NOMO-1 treated with DMSO at 0.1 percent for 48 hours (cell line): ENCODE data around the gene FBLIM1.

ENCODE experiments used
- DNase-seq: peaks from one replicate; lab custom pipeline; 2025; ENCODE audit not compliant: unreplicated experiment; lab: John Stamatoyannopoulos, UW

FBLIM1 gene

GRCh38 chr1:15765495-15766194 is 7.0 kb downstream of the FBLIM1 start:
- no peak for DNase-seq

DNA sequence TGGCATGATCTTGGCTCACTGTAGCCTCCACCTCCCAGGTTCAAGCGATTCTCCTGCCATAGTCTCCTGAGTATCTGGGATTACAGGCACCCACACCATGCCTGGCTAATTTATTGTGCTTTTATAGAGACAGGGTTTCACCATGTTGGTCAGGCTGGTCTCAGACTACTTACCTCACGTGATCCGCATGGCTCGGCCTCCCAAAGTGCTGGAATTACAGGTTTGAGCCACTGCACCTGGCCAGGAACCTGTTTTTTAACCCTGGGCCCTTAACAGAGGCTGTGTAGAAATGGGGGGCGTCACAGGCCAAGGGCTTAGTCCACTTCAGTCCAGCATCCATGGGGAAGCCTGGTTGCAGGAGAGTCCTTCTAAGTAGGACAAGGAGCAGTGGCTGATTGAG is 9.3 kb downstream of the FBLIM1 start:
- no peak for DNase-seq

GRCh38 chr1:15768388-15768787 is 9.8 kb downstream of the FBLIM1 start:
- DNase-seq: no peak

- no peak for DNase-seq
These were observed 11.8 kb downstream of the FBLIM1 start for GRCh38 chr1:15770313-15770962.

DNA sequence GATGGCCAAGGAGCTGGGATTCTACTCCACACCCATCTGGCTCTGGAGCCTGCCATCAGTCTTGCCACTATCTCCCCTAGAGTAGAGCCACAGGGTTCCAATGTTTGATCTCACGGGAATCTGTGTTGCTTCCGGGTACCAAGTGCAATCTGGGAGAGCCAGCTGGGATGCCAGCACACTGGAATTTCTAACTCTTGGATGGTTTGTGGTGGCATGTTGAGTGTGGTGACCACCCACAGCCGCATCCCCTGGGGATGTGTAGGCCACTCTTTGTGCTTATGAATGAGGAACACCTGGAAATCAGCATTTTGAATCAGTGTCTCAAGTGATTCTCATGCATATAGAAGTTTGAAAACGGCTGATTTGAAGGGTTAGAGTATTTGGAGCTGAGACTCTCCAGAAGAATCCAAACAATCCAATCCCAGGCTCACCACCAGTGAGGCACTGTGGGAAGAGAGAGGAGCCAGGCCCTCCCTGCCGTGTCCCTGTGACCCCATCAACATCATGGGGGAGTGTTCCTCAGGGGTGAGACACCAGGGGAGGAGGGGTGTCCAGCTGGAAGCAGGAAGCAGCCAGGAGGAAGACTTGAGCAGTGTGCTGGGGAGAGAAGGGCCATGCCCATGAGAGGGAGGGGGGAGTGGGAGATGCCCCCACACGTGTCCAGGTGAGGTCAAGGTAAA is 13.4 kb downstream of the FBLIM1 start:
- no peak for DNase-seq

DNA sequence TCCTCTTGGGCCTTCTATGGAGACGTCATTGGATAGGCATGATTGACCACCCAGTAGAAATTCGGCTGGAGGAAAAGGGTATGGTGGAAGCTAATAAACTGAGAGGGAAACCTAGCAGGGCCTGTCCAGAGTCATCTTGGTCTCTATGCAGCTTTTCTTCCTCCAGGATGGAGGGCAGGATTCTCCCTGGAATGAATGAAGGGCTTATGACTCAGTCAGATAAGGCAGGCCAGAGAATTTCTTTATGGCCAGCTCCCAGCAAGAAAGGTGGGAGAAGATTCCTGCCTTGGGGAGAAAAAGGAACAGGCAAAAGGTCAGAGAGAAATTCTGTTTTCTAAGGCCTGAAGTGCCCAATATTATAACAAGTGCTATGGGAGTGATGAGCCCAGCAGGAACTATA is 17.1 kb downstream of the FBLIM1 start:
- no peak for DNase-seq

DNA sequence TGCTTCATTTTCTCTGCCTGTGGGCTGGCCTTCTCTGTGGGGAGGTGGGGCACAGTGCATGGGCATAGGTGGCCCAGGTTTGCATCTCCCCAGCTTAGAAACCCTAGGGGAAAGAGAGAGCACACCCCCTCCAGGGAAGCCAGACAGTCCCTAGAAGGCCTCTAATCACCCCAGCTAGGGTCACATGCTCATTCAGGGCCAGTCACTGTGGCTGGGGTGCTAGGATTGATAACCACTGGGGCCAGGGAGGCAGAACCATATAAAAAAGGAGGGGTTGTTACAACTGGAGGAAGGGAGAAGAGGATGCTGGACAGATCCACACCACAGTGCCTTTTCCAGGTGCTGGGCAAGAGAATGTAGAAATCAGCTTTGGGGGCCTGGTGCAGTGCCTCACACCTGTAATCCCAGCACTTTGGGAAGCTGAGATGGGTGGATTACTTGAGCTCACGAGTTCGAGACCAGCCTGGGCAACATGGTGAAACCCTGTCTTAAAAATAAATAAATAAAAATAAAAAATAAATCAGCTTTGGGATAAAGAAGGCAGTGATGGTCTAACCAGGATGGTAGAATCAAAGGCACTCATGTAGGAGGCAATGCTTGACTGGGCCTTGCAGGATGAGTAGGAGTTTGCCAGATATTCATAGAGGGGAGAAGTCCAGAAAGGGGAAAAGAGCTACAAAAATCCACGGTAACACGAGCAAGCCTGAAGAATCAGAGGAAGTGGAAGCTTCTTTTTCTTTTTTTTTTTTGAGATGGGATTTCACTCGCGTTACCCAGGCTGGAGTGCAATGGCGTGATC is 19.5 kb downstream of the FBLIM1 start:
- DNase-seq: no peak

- DNase-seq: no peak
These were observed 27.1 kb downstream of the FBLIM1 start for GRCh38 chr1:15785683-15786082.

DNA sequence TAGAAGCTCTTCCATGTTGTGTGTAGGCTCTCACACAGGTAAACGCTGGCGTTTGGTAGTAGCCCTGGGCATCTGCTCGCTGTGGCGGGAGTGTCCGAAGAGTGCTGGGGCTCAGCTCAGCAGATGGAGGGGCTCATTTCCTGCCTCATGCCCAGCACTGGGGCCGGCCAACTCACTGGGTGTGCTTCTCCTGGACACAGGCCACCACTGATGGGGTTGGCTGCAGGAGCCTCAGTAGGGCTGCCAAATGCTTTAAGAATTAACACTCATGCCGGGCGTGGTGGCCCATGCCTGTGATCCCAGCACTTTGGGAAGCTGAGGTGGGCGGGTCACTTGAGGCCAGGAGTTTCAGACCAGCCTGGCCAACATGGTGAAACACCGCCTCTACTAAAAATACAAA is 28.0 kb downstream of the FBLIM1 start:
- DNase-seq: no peak

GRCh38 chr1:15788624-15789301 is 30.2 kb downstream of the FBLIM1 start:
- DNase-seq: peak; percentile 56

GRCh38 chr1:15796086-15796462 is 37.5 kb downstream of the FBLIM1 start:
- no peak for DNase-seq

- DNase-seq: no peak
These were observed 39.2 kb downstream of the FBLIM1 start for GRCh38 chr1:15797614-15798390.

GRCh38 chr1:15799004-15799867 is 40.6 kb downstream of the FBLIM1 start:
- no peak for DNase-seq

DNA sequence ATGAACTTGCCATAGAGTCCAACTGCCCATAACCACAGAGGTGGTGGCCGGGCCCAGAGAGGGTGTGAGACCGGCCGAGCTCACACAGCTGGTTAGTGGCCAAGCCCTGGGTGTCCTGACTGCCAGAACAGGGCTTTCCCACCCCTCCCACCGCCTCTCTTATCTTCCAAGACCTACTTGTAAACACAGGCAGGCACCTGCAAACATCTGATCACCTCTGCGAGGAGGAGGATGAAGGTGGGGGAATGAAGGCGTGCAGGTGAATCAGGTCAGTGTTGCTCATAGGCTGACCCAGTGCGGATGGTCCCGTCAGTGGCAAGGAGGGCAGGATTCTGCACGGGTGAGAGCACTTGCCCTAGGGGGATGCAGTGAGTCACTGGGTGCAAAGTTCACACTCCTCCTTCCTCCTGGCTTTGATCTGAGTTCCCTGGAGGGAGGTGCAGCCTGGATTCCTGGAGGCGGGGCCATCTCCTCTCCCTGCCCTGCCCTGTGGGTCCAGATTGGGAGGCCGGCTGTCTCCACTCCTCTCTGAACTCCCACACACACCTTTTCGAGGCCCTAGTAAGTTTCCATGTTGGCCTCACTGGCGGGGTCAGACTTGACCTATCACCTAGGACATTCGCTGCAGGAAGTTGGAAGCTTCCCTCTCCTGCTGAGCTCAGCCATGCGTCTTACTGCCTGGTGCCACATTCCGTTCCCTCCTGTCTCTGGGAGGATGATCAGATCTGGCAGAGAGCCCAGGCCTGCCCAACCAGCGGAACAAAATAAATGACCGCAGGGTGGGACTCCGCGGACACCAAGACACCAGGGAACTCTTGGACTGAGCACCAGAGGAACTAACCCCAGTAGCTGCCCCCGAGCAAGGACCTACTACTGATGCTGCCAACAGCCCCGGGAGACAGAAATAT is 41.6 kb downstream of the FBLIM1 start:
- no peak for DNase-seq

- DNase-seq: no peak
These were observed 43.8 kb downstream of the FBLIM1 start for GRCh38 chr1:15802234-15802965.

DNA sequence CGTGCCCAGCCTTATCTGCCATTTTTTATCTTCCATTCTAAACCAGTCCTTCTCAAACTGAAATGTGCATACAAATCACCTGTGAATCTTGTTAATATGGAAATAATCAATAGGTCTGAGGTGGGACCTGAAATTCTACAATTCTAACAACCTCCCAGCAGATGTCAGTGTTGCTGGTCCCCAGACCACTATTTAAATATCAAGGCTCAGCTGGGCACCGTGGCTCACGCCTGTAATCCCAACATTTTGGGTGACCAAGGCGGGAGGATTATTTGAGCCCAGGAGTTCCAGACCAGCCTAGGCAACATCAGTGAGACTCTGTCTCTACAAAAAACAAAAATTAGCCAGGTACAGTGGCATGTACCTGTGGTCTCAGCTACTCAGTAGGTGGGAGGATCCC is 44.8 kb downstream of the FBLIM1 start:
- DNase-seq: peak; percentile 40

DNA sequence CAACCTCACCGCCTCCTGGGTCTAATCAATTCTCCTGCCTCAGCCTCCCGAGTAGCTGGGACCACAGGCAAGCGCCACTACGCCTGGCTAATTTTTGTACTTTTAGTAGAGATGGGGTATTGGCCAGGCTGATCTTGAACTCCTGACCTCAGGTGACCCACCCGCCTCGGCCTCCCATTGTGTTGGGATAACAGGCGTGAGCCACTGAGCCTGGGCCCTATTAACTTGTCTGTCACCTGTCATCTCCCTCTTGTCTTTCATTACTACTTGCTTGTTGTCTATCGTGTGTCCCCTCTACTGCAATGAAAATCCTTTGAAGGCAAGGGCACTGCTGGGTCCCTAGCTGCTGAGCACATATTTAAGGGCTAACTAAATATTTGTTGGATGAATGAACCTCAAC is 45.5 kb downstream of the FBLIM1 start:
- DNase-seq: no peak

GRCh38 chr1:15807121-15807520 is 48.5 kb downstream of the FBLIM1 start:
- DNase-seq: no peak
